HG03432 (cell line): ENCODE results near the gene SLC5A10.
"Not testable (repeated sequence)": the region's sequence is repeated elsewhere in the genome, so short reads cannot be mapped to it uniquely, and the experiment has no call there.

Source experiments
- ATAC-seq: cut with Tn5 transposase; IDR thresholded peaks from one replicate; pipeline ENCODE4 v1.9.1; 2021; ENCODE audit warnings: mild to moderate bottlenecking, moderate library complexity; ENCODE audit not compliant: unreplicated experiment

SLC5A10 gene

DNA sequence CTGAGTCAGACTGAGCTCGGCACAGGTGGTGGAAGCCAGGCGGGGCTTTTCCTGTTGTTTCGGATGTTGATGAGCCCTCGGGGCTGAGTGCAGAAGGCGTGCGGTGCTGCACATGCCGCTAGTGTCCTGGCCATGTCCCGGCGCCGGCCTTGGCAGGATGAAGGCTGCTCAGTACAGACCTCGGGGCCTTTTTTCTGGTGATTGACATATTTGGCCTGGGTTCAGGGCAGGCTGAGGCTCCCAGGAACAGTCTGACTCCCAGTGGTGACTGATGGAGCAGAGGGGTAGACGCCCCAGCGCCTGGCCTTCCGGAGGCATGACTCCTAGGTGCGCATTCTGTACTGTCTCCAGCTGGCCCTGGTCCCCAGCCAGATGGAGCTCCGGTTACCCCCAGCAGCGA is 86.0 kb downstream of the SLC5A10 start:
- not testable (repeated sequence) for ATAC-seq

- ATAC-seq = peak; percentile 29
Observed at GRCh38 chr17:19038730-19039129, 86.8 kb downstream of the SLC5A10 start.

DNA sequence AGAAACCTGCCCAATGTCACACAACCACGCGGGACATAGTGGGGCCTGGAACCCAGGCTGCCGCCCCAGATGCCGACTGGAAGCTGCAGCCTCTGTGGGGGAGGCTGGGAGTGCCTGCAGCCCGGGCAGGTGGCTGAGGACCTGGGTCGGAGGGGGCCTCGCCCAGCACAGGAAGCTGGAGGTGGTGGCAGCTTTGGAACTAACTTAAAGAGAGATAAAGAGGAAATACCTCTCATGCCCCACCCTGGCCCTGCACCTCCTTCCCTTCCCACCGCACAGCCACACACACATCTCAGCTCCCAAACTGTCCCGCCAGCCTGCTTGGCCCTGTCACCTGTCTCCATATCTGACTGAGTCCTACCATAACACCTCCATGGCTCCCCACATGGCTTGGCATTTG is 88.4 kb downstream of the SLC5A10 start:
- not testable (repeated sequence) for ATAC-seq

- not testable (repeated sequence) for ATAC-seq
Observed at GRCh38 chr17:19041871-19042270, 89.9 kb downstream of the SLC5A10 start.

DNA sequence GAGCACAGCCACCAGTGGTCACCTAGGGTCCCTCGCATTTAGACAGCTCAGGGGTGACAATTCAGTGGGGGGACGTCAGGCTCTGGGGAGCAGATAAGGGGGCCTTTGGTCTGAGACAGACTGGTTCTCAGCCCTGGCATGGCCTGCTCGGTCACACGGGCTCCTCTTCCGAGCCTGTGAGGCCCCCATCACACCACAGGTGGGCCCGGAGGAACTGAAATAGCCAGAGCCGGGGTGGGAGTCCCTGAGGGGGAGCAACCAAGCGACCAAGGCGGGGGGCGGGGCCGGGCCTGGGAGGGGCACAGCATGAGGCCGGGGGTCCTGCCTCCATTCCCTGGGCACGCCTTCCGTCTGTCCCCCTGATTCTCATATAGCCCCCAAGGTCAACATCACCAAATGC is 90.4 kb downstream of the SLC5A10 start:
- ATAC-seq = not testable (repeated sequence)

DNA sequence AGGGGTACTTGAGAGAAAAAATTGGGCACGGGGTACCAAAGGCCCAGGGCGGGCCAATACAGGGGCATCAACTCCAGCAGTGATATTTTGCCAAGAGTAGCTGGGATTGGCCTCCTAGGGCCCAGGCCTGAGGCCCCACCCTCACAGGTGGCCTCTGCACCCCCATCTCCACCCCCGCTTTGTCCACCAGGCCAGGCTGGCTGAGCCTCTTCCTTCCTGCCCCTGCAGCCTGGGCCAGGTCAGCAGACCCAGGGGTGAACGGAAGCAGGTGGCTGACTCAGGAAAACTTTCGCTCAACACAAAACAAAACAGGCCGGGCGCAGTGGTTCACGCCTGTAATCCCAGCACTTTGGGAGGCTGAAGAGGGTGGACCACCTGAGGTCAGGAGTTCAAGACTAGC is 91.1 kb downstream of the SLC5A10 start:
- ATAC-seq = peak; percentile 22

DNA sequence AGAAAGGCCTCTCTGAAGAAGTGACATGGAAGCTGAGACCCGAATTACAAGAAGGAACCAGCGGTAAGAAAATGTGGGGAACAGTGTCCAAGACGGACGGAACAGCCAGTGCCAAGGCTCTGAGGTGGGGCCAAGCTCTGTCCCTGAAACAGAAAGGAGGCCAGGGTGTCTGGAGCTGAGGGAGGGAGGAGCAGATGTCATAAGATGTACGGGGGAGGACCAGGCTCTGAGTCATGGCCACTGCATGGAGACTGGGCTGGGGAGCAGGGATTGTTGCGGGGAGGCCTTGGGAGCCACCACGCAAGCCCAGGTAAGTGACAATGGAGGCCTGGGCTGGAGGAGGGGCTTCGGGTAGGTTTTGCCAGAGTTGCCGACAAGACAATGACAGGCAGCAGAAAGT is 92.7 kb downstream of the SLC5A10 start:
- ATAC-seq = not testable (repeated sequence)

DNA sequence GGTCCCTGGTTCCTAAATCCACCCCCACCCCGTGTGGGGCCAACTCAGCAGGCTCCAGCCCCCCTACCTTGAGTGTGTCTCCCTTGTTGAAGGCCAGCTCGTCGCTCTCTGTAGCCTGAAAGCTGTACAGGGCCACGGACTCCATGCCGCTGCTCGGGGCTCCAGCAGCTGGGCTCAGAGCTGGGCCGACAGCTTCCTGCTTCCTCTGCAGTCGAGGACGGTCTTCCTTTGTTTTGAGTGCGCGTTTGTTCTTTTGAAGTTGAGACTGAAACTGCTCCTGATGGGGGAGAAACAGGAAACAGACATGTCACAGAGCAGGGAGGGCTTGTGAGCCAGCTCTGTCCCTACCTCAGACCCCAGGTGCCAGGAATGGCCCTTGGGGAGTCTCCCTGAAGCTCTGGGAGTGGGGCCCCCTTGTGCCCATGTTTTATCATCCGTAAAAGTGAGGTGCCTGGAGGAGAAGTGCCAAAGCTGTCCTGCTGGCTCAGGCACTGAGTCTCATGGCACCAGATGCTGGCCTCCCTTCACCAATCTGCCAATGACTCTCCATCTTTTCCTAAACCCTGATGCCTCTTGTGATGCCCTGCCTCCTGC is 94.9 kb downstream of the SLC5A10 start, which contains the start of gene GRAP:
GRAP (minus strand) TSS at position 176 of the 594 bp plus-strand sequence; CDS start at position 145, 31 bp downstream.
- not testable (repeated sequence) for ATAC-seq

- not testable (repeated sequence) for ATAC-seq
Observed at GRCh38 chr17:19047510-19047909, 95.5 kb downstream of the SLC5A10 start.

- ATAC-seq = not testable (repeated sequence)
Observed at GRCh38 chr17:19048826-19049225, 96.9 kb downstream of the SLC5A10 start.

- ATAC-seq = peak; percentile 55
Observed at GRCh38 chr17:19055447-19055846, 103.5 kb downstream of the SLC5A10 start.

GRCh38 chr17:19062009-19062717 is 110.2 kb downstream of the SLC5A10 start:
- peak; percentile 56 for ATAC-seq

DNA sequence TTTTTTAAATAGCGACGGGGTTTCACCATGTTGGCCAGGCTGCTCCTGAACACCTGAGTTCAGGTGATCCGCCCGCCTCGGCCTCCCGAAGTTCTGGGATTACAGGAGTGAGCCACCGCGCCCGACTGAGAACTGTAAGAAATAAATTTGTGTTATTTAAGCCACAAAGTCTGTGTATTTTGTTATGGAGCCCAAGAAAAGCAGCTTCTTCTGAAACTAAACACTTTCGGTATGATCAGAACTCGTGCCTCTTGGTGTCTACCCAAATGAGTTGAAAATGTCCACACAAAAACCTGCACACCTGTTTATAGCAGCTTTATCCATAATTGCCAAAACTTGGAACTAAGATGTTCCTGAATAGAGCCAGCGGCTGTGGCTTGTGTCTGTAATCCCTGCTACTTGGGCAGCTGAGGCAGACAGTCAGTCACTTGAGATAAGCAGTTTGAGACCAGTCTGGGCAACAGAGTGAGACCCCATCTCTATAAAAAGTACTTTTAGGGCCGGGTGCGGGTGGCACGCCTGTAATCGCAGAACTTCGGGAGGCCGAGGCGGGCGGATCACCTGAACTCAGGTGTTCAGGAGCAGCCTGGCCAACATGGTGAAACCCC is 110.9 kb downstream of the SLC5A10 start:
- ATAC-seq = peak; percentile 72

DNA sequence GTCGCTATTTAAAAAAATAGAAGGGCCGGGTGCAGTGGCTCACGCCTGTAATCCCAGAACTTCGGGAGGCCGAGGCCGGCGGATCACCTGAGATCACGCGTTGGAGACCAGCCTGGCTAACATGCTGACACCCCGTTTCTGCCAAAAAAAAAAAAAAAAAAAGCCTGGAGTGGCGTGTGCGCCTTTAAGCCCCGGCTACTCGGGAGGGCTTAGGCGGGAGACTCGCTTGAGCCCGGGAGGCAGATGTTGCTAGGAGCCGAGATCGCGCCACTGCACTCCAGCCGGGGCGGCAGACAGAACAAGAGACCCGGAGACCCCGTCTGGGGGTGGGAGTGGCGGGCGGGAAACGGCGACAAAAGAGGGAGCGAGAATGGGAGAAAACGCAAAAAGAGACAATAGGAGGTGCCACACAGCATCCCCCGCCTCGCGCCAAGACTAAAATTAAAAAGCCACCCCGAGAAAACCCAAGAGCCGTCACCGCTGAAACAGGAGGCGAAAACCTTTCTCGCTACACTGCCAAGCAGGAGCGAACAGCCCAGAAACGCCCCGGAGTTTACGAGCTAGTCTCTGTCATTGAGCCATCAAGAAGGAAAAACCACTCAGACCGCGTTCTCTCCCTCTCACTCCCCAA is 111.5 kb downstream of the SLC5A10 start:
- peak; percentile 9 for ATAC-seq

DNA sequence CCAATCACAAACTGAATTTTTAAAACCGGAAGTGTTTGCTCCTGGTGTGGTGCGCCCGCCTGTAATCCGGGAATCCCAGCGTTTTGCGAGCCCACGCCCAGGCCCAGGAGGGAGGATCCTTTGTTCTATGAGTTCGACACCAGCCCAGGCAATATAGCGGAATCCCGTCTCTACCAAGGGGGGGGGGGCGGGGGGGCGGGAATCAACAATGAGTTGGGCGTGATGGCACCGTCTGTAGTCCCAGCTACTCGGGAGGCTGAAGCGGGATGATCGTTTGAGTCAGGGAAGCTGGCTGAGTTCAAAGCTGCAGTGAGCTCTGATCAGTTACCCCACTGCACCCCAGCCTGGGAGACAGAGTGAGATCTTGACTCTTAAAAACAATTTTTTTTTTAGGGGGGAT is 112.4 kb downstream of the SLC5A10 start:
- not testable (repeated sequence) for ATAC-seq

GRCh38 chr17:19070318-19071168 is 118.6 kb downstream of the SLC5A10 start:
- ATAC-seq = peak; percentile 94
